NCI-H345 treated with DMSO at 0.1 percent for 48 hours (cell line): ENCODE results near the gene SLC7A6OS.

ENCODE experiments used
- DNase-seq: peaks from one replicate; lab custom pipeline; 2025; ENCODE audit not compliant: unreplicated experiment; lab: John Stamatoyannopoulos, UW

Gene SLC7A6OS

DNA sequence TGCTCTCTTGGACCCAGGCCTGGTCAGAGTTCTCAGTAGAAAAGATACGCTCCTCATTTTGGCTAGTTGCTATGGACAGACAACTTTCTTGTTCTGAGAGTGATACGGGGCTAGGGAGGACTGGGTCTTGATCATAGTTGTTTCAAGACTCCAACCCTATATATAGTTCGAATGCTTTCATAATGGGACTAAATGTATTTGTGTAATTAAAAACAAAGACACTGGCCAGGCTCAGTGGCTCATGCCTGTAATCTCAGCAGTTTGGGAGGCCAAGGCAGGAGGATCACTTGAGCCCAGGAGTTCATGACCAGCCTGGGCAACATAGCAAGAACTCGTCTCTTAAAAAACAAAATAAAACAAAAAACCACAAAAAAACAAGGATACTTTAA, 28.7 kb downstream of the SLC7A6OS start:
- DNase-seq = no peak

DNA sequence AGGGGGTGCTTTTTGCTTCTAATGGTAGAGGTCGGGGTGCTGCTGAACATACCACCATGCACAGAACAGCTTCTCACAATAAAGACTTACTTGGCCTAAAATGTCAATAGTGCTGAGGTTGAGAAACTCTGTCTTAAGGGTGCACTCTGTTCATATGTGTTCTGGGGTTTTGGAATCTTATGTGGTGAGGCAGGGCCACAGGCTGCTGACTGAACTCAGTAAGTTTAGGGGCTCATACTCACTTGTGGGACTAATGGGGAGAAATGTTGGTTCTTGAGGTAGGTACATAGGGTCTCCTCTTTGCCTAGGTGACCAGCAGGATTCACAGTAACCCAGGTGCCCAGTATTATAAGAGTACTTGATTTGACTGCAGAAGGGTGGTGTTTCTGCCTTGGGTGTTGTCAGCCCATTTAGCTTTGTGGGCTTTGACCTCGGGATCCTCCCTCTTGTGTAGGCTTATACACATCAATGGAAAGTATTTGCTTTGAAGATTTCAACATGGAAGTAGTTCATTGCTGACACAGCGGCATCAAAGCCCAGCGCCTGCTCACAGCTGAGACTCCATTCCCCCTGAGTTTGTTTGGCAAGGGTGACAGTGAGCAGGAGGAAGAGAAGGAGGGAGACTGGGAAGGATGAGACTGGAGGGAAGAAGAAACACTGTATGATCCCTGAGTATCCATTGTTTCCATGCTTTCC, 29.2 kb downstream of the SLC7A6OS start:
- DNase-seq = no peak

- no peak for DNase-seq
Measured at GRCh38 chr16:68279726-68280558, 30.8 kb downstream of the SLC7A6OS start.

- DNase-seq = no peak
Measured at GRCh38 chr16:68276223-68276622, 34.5 kb downstream of the SLC7A6OS start.

- DNase-seq = peak; percentile 34
Measured at GRCh38 chr16:68275611-68276191, 35.0 kb downstream of the SLC7A6OS start.

DNA sequence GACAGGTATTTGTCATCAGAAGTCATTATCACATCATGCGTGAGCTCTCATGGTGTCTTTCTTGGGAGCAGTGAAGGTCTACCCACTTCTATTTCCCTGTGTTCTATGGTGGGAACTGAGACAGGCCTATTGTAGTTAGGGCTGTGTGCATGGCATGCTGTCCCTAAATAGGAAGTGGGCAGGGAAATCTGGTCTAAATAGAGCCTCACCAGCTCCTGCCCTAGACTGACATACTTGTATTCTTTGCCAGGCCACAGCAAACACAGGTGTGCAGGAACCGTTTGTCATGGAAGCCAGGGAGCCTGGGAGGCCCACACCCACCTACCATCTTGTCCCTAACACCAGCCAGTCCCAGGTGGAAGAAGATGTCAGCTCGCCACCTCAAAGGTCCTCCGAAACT, 36.3 kb downstream of the SLC7A6OS start:
- DNase-seq = no peak

DNA sequence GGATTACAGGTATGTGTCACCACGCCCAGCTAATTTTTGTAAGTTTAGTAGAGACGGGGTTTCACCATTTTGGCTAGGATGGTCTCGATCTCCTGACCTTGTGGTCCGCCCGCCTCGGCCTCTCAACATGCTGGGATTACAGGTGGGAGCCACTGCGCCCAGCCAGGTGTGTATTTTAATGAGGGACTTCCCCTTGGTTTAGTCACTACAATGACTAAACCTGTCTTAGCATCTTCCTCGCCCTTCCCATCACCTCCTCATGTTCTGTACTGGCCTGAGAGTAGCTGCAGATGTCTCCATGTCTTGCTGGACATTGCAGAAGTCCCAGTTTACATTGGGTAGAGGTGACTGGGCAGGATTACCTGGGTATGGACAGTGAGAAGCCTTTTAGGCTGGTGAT, 36.9 kb downstream of the SLC7A6OS start:
- no peak for DNase-seq

GRCh38 chr16:68273459-68273858, 37.3 kb downstream of the SLC7A6OS start:
- no peak for DNase-seq

- DNase-seq = peak; percentile 41
Measured at GRCh38 chr16:68272507-68273209, 38.1 kb downstream of the SLC7A6OS start.

DNA sequence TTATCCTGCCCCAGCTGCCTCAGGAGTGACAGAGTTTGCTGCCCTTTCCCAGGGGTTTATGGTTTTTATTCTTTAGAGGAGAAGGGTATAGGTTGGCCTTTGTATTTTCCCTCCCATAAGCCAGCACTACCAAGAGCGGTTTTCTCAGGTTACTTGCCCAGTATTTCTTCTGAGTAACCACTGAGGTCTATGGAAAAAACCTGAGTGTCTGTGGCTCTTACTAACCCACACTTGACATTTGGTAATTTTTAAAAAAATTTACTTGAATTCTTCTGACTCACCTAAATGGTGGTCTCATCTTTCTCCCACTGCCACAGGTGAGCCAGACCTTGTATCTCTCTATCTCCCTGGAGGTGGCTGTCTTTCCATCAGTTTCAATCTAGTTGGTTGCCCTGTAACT, 40.4 kb downstream of the SLC7A6OS start:
- DNase-seq = no peak

GRCh38 chr16:68269793-68270192, 41.0 kb downstream of the SLC7A6OS start:
- no peak for DNase-seq

DNA sequence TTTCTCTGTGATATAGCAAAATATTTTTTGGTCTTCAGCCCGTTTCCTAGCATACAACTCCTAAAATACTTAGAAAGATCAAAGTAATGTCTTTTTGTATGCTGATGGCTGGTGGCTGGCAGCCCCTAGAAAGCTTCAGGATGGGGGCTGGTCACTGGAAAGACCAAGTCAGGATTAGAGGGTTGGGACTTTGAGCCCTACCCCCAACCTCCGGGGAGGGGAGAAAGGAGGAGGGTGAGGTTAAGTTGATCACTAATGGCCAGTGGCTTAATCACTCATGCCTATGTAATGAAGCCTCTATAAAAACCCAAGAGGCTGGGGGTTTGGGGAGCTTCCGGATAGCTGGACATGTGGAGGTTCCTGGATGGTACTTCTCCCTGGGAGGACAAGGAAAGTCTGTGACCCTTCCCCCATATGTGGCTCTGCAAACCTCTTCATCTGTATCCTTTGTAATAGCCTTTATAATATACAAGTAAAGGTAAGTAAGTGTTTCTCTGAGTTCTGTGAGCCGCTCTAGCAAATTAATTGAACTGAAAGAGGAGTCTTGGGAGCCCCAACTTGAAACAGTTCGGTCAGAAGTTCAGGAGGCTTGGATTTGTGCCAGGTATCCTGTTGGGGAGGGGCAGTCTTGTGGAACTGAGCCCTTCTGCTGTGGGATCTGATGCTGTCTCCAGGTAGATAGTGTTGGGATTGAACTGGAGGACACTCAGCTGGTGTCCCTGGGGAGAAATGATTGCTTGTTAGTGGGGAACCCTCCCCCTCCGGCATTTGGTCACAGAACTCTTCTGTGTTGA, 42.9 kb downstream of the SLC7A6OS start:
- no peak for DNase-seq

DNA sequence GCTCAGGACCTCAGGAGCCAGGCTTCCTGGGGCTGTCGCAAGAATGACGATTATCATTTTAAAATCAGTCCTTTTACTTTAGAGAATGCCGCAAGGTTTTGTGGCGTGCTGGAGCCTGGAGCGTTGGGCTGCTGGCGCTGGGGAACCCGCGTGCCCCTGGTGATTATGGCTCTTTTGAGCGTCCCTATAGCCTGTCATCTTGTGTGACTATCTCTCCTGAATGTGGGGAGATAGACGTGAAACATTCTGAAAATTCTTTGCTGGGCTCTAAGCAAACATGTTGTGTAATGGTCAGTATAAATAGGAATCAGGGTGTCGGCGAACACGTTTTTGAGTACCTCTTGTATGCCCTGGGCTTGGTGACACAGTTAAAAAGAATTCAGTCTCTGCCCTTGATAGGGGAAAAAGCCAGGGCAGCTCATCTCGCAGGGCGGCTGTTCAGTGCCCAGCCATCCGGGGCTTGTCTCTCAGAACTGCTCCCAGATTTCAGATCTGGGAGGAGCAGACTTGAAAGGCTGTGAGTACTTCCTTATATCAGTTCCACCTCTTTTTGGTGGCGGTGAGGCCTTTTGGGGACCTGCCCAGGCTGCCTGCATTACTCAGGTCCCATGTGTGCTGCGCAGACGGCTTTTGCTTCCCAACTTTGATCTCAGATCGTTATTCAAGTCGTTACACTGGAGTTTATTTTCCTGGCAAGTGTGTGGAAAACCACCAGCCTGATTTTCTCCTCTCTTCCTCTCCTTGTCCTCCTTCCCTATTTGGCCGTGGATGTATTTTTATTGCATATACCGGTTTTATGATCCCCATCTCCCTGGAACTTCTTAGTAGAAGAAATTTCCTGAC, 45.4 kb downstream of the SLC7A6OS start:
- DNase-seq = no peak

GRCh38 chr16:68264128-68265077, 46.3 kb downstream of the SLC7A6OS start, which contains the start of gene SLC7A6:
TSS of gene SLC7A6 (plus strand) at chr16:68264526. CDS start at chr16:68274727, 10,201 bp downstream.
- no peak for DNase-seq

DNA sequence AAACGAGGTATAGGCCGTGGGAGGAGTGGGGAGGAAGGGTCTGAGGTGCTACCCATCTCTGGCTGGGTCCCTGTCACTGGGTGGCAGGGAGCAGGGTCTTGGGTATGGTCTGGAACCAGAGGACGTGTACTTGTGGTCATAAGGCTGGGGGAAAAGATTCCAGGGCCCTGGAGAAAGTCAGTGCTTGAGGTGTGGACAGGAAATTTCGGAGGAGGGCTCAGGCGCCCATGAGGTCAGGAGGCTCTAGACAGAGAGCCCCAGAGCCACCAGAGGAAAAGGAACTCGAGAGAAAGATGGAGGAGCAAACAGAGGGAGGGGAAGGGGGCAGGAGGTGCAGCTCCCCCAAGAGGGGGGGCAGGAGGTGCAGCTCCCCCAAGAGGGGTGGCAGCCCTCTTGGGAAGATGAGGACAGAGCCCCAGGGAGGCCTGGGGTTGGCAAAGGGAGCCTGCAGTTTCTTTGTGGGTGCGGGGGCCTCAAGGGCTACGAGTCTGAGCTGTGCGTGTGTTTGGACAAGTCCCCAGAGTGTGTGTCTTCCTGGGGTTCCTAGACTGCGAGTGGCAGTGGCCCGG, 47.1 kb downstream of the SLC7A6OS start:
- no peak for DNase-seq

- DNase-seq = no peak
Measured at GRCh38 chr16:68259007-68259825, 51.5 kb downstream of the SLC7A6OS start.
